GM12878 (cell line): ENCODE measurements around the gene MS4A4E. TPM values are rescaled to one million over a fixed set of nuclear protein-coding genes. Genes with fewer than 3 reads are reported as not detected.
A peak's percentile ranks its signal among the peaks of the same experiment; 100 is the strongest.

Source experiments
- BACH1 ChIP-seq: fragments of 450-650 bp; IDR thresholded peaks from 2 replicates; pipeline ENCODE4 v1.6.1; 2017; ENCODE audit warnings: mild to moderate bottlenecking, borderline replicate concordance
- BCL3 ChIP-seq: IDR thresholded peaks from 2 replicates; pipeline ENCODE4 v1.6.1; 2011; ENCODE audit warnings: borderline replicate concordance, low read depth, mild to moderate bottlenecking, moderate library complexity, low read length; ENCODE audit not compliant: insufficient read depth, poor library complexity, severe bottlenecking
- CBX5 ChIP-seq: sonication (generic); IDR thresholded peaks from 2 replicates; pipeline ENCODE4 v1.6.1; 2016; ENCODE audit warnings: low read depth, moderate library complexity, mild to moderate bottlenecking, inconsistent platforms
- CHD2 ChIP-seq: IDR thresholded peaks from 2 replicates; pipeline ENCODE4 v1.6.1; 2011; ENCODE audit warnings: low read depth, low read length, improper control_type of control experiment, borderline replicate concordance
- CTCF ChIP-seq, 3 experiments: IDR thresholded peaks in 2 of 3; conservative IDR thresholded peaks in 1 of 3; 2 replicates each; pipeline ENCODE4 v1.5.1; 2011; ENCODE audit warnings: low read depth in 3 of 3, low read length in 3 of 3, mild to moderate bottlenecking in 3 of 3, control low read depth in 2 of 3, moderate library complexity in 2 of 3, inconsistent platforms in 1 of 3, mixed read lengths in 1 of 3; ENCODE audit not compliant: control insufficient read depth in 2 of 3, insufficient read depth in 1 of 3; ENCODE audit errors: extremely low read depth in 1 of 3
- DPF2 ChIP-seq: fragments of 450-650 bp; IDR thresholded peaks from 2 replicates; pipeline ENCODE4 v1.6.1; 2017; ENCODE audit warnings: mild to moderate bottlenecking
- EED ChIP-seq: sonication (generic); IDR thresholded peaks from 2 replicates; pipeline ENCODE4 v1.6.1; 2016; ENCODE audit warnings: antibody characterized with exemption, low read depth
- GABPA ChIP-seq: IDR thresholded peaks from 2 replicates; pipeline ENCODE4 v1.6.1; 2014; ENCODE audit warnings: antibody characterized with exemption, low read depth, mild to moderate bottlenecking, inconsistent platforms
- KAT2A ChIP-seq: conservative IDR thresholded peaks from 2 replicates; pipeline ENCODE4 v1.6.1; 2011; ENCODE audit warnings: low read depth, low read length; ENCODE audit not compliant: control insufficient read depth
- MLLT1 ChIP-seq: fragments of 450-650 bp; IDR thresholded peaks from 2 replicates; pipeline ENCODE4 v1.6.1; 2016; ENCODE audit warnings: mild to moderate bottlenecking
- NR2C1 ChIP-seq: fragments of 450-650 bp; IDR thresholded peaks from 2 replicates; pipeline ENCODE4 v1.6.1; 2017; ENCODE audit warnings: antibody characterized with exemption, mild to moderate bottlenecking, moderate library complexity
- RELB ChIP-seq: fragments of 450-650 bp; IDR thresholded peaks from 2 replicates; pipeline ENCODE4 v1.6.1; 2017; ENCODE audit warnings: low read depth, mild to moderate bottlenecking, moderate library complexity
- RFX5 ChIP-seq: IDR thresholded peaks from 2 replicates; pipeline ENCODE4 v1.6.1; 2011; ENCODE audit warnings: low read depth, low read length, improper control_type of control experiment
- SREBF1 ChIP-seq: IDR thresholded peaks from 2 replicates; pipeline ENCODE4 v1.6.1; 2012; ENCODE audit warnings: mild to moderate bottlenecking, low read length
- STAT1 ChIP-seq: fragments of 450-650 bp; conservative IDR thresholded peaks from 2 replicates; pipeline ENCODE4 v1.6.1; 2014; ENCODE audit warnings: antibody characterized with exemption, mild to moderate bottlenecking
- SUZ12 ChIP-seq: fragments of 200-600 bp; sonication (generic); IDR thresholded peaks from one replicate; pipeline ENCODE4 v1.6.1; 2018; ENCODE audit warnings: antibody characterized with exemption, mild to moderate bottlenecking; ENCODE audit not compliant: unreplicated experiment
- TBL1XR1 ChIP-seq: IDR thresholded peaks from 2 replicates; pipeline ENCODE4 v1.6.1; 2012; ENCODE audit warnings: low read depth, low read length, improper control_type of control experiment
- TCF7 ChIP-seq: IDR thresholded peaks from 2 replicates; pipeline ENCODE4 v1.6.1; 2014; ENCODE audit warnings: antibody characterized with exemption, borderline replicate concordance
- YBX1 ChIP-seq: fragments of 450-650 bp; IDR thresholded peaks from 2 replicates; pipeline ENCODE4 v1.6.1; 2016; ENCODE audit warnings: antibody characterized with exemption
- ZBTB4 ChIP-seq: fragments of 450-650 bp; formaldehyde crosslinking; IDR thresholded peaks from 2 replicates; pipeline ENCODE4 v1.4.0; 2022; ENCODE audit warnings: mild to moderate bottlenecking, moderate library complexity
- ZNF207 ChIP-seq: fragments of 450-650 bp; IDR thresholded peaks from 2 replicates; pipeline ENCODE4 v1.6.1; 2014; ENCODE audit warnings: antibody characterized with exemption, mild to moderate bottlenecking, borderline replicate concordance
- ZNF217 ChIP-seq: fragments of 450-650 bp; IDR thresholded peaks from 2 replicates; pipeline ENCODE4 v1.6.1; 2017; ENCODE audit warnings: antibody characterized with exemption, mild to moderate bottlenecking
- ZNF274 ChIP-seq: IDR thresholded peaks from one replicate; pipeline ENCODE4 v1.8.0; 2011; ENCODE audit not compliant: insufficient read length, insufficient read depth
- polyA plus RNA-seq, 11 experiments: library from polyadenylated mRNA; depleted of rRNA in 4 of 11; unstranded in 6 of 11; stranded (reverse) in 5 of 11; fragments of >200 nt; fragmentation: Nextera tagmentation in 4 of 11; fragmentation: Illumina TruSeq in 1 of 11; extraction: Ambion mirVana in 4 of 11; extraction: Trizol in 1 of 11; gene quantifications; 1 replicate in 1 of 11; 2 replicates in 10 of 11; pipeline versions ENCODE4 v1.2.1 to v1.2.3, GENCODE V29; 2011 to 2016; ENCODE audit warnings: inconsistent platforms in 2 of 11, missing spikeins in 2 of 11, low read depth in 1 of 11
- total RNA-seq, 4 experiments: library from RNA; depleted of rRNA in 3 of 4; stranded (reverse); fragments of >200 nt in 3 of 4; fragmentation: Illumina TruSeq in 1 of 4; extraction: Trizol in 1 of 4; gene quantifications; 2 replicates each; pipeline versions ENCODE4 v1.2.1 to v1.2.3, GENCODE V29; 2013 to 2021

MS4A4E gene
- total and polyA plus RNA-seq, 10 of the 15 experiments (the other 5 are each of a cell fraction or from before 2014, with no cell fraction given), result 0.06 to 0.92 (median 0.45) TPM; not detected in 3

GRCh38 chr11:60195923-60196368 lies 47.0 kb downstream of the MS4A4E start (continued):
- TF ChIP-seq CTCF (IDR thresholded peaks at IDR 0.05 in 2 of 3, conservative IDR thresholded peaks at IDR 0.05 in 1 of 3; ENCODE audit: control insufficient read depth in 2 of 3, extremely low read depth in 1 of 3, insufficient read depth in 1 of 3, low read depth in 3 of 3, low read length in 3 of 3) (no peak), CHD2 (no peak), EED (peak; percentile 69), BCL3 (no peak), SREBF1 (no peak), GABPA (no peak), ZNF274 (no peak), ZNF207 (no peak), SUZ12 (no peak), STAT1 (no peak), TCF7 (no peak), RFX5 (no peak), NR2C1 (no peak), ZNF217 (no peak), BACH1 (no peak), KAT2A (no peak), YBX1 (no peak), TBL1XR1 (no peak), DPF2 (peak; percentile 43; the same call in 1 of the 2 replicates), CBX5 (no peak), MLLT1 (0 out of 2 replicates have a peak, but pooled peaks have one; percentile 28), ZBTB4 (CRISPR knock-in tag) (no peak), RELB (peak; percentile 71; the same call in 1 of the 2 replicates)
